Left lung (tissue), 10 donors: ENCODE results near the gene SENP5. TPM values are rescaled to one million over a fixed set of nuclear protein-coding genes. Genes with fewer than 3 reads are reported as not detected.

Source experiments
- ATAC-seq: fragments of 200-7000 bp; cut with Tn5 transposase; one replicate; pipeline ENCODE4 v1.9.1; 2020; ENCODE audit warnings: moderate library complexity
- DNase-seq, 4 donors: peaks; one replicate each; pipeline ENCODE4 v3.0.0-alpha.2; 2013 to 2020
- H3K27ac ChIP-seq, 2 donors: fragments of 200-600 bp; sonication (generic) in 1 of 2; one replicate each; pipeline versions ENCODE4 v1.5.0 to v1.8.0; 2020 to 2021
- H3K27me3 ChIP-seq, 2 donors: fragments of 200-600 bp; sonication (generic) in 1 of 2; one replicate each; pipeline versions ENCODE4 v1.5.0 to v1.8.0; 2020 to 2021
- H3K36me3 ChIP-seq, 2 donors: fragments of 200-600 bp; sonication (generic) in 1 of 2; one replicate each; pipeline versions ENCODE4 v1.5.0 to v1.8.0; 2020 to 2021
- H3K4me1 ChIP-seq, 2 donors: fragments of 200-600 bp; one replicate each; pipeline ENCODE4 v1.8.0; 2021
- H3K4me3 ChIP-seq, 2 donors: fragments of 200-600 bp; sonication (generic) in 1 of 2; one replicate each; pipeline versions ENCODE4 v1.5.0 to v1.8.0; 2020 to 2021; ENCODE audit warnings: mild to moderate bottlenecking in 1 of 2
- H3K9me3 ChIP-seq, 2 donors: fragments of 200-600 bp; sonication (generic) in 1 of 2; one replicate each; pipeline versions ENCODE4 v1.5.0 to v1.8.0; 2020 to 2021
- CTCF ChIP-seq, 2 donors: fragments of 200-600 bp; sonication (generic) in 1 of 2; IDR thresholded peaks; one replicate each; pipeline versions ENCODE4 v1.5.0 to v1.8.0; 2021; ENCODE audit warnings: antibody characterized with exemption in 2 of 2
- intact Hi-C, 2 donors: fragments of 100-400 bp; cut with DNase I; formaldehyde crosslinking; loops; one replicate each; pipeline versions ENCODE4 v1.11.2 to v1.14.2; 2022
- polyA plus RNA-seq, 6 donors: library from polyadenylated mRNA; unstranded; fragments of 120-200 nt; gene quantifications; one replicate each; pipeline ENCODE4 v1.2.1, GENCODE V29; 2013; ENCODE audit not compliant: insufficient read length in 6 of 6
- total RNA-seq, 2 donors: library from RNA; stranded (reverse); fragmentation: NEBNext Ultra II Directional; extraction: Animal tissue kit (Norgen Biotek cat#: 25700); gene quantifications; one replicate each; pipeline ENCODE4 v1.2.1, GENCODE V29; 2021
- donor health status: DM: no; HTN: yes; CAD: no.
- donor health status: DM: no; HTN: no; CAD: no.

Gene SENP5
- total and polyA plus RNA-seq, 8 donors, result 25.2 to 43.8 (median 30.0) TPM

GRCh38 chr3:196875258-196875657, 7.5 kb downstream of the SENP5 start:
- H3K4me3 ChIP-seq, result no peak overlapping the region
- no peak for ATAC-seq
- no peak for TF ChIP-seq CTCF (IDR thresholded peaks at IDR 0.05)
- intact Hi-C loops, result no loop called here
- H3K4me1 ChIP-seq, result peaks cover 0 to 14% of the 10 kb centered on the region in 2 donors
- H3K9me3 ChIP-seq, result no peaks in the 10 kb centered on the region
- no peak overlapping the region for H3K27ac ChIP-seq
- DNase-seq, result no peak
- H3K27me3 ChIP-seq, result no peaks in the 10 kb centered on the region
- peaks cover 0 to 4% of the 10 kb centered on the region in 2 donors for H3K36me3 ChIP-seq

GRCh38 chr3:196883361-196883760, 15.6 kb downstream of the SENP5 start:
- Histone ChIP-seq H3K27ac (no peak overlapping the region), H3K4me1 (peaks cover 0 to 19% of the 10 kb centered on the region in 2 donors), H3K36me3 (peaks cover 0 to 54% of the 10 kb centered on the region in 2 donors), H3K27me3 (no peaks in the 10 kb centered on the region), H3K9me3 (no peaks in the 10 kb centered on the region), H3K4me3 (no peak overlapping the region)
- DNase-seq, result no peak
- TF ChIP-seq CTCF (IDR thresholded peaks at IDR 0.05), result no peak
- ATAC-seq, result no peak
- intact Hi-C loops, result no loop called here

- no peak for TF ChIP-seq CTCF (IDR thresholded peaks at IDR 0.05)
- Histone ChIP-seq H3K4me3 (no peak overlapping the region), H3K36me3 (peaks cover 0 to 51% of the 10 kb centered on the region in 2 donors), H3K4me1 (peaks cover 0 to 12% of the 10 kb centered on the region in 2 donors), H3K27me3 (no peaks in the 10 kb centered on the region), H3K9me3 (no peaks in the 10 kb centered on the region), H3K27ac (no peak overlapping the region)
- DNase-seq (no peak), ATAC-seq (no peak)
- intact Hi-C loops, result no loop called here
Observed at GRCh38 chr3:196886144-196886543, 18.4 kb downstream of the SENP5 start.

GRCh38 chr3:196889844-196890708, 22.4 kb downstream of the SENP5 start:
- Histone ChIP-seq H3K9me3 (no peaks in the 10 kb centered on the region), H3K4me1 (peaks cover 0 to 6% of the 10 kb centered on the region in 2 donors), H3K4me3 (no peak overlapping the region), H3K27ac (no peak overlapping the region), H3K36me3 (peaks cover 0 to 37% of the 10 kb centered on the region in 2 donors), H3K27me3 (no peaks in the 10 kb centered on the region)
- no peak for DNase-seq
- intact Hi-C loops, result no loop called here
- no peak for TF ChIP-seq CTCF (IDR thresholded peaks at IDR 0.05)
- no peak for ATAC-seq

GRCh38 chr3:196894557-196895295, 27.0 kb downstream of the SENP5 start:
- no peaks in the 10 kb centered on the region for H3K4me1 ChIP-seq
- H3K9me3 ChIP-seq, result no peaks in the 10 kb centered on the region

More at GRCh38 chr3:196894557-196895295, 27.0 kb downstream of the SENP5 start:
- ATAC-seq (no peak), DNase-seq (no peak)
- no peak for TF ChIP-seq CTCF (IDR thresholded peaks at IDR 0.05)
- Histone ChIP-seq H3K27ac (no peak overlapping the region), H3K4me3 (no peak overlapping the region), H3K36me3 (peaks cover 0 to 6% of the 10 kb centered on the region in 2 donors), H3K27me3 (no peaks in the 10 kb centered on the region)
- intact Hi-C loops, result no loop called here
